Cardiac atrium fibroblast (primary cell): ENCODE data around the gene CLASRP. TPM values are rescaled to one million over a fixed set of nuclear protein-coding genes. Genes with fewer than 3 reads are reported as not detected.

ENCODE experiments used
- total RNA-seq: library from RNA; depleted of rRNA; stranded (reverse); fragments of >200 nt; gene quantifications from 2 replicates; pipeline ENCODE4 v1.2.3, GENCODE V29; 2015

CLASRP gene, protein sequence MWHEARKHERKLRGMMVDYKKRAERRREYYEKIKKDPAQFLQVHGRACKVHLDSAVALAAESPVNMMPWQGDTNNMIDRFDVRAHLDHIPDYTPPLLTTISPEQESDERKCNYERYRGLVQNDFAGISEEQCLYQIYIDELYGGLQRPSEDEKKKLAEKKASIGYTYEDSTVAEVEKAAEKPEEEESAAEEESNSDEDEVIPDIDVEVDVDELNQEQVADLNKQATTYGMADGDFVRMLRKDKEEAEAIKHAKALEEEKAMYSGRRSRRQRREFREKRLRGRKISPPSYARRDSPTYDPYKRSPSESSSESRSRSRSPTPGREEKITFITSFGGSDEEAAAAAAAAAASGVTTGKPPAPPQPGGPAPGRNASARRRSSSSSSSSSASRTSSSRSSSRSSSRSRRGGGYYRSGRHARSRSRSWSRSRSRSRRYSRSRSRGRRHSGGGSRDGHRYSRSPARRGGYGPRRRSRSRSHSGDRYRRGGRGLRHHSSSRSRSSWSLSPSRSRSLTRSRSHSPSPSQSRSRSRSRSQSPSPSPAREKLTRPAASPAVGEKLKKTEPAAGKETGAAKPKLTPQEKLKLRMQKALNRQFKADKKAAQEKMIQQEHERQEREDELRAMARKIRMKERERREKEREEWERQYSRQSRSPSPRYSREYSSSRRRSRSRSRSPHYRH
- total RNA-seq, result 48.0 and 49.4 TPM in 2 replicates

DNA sequence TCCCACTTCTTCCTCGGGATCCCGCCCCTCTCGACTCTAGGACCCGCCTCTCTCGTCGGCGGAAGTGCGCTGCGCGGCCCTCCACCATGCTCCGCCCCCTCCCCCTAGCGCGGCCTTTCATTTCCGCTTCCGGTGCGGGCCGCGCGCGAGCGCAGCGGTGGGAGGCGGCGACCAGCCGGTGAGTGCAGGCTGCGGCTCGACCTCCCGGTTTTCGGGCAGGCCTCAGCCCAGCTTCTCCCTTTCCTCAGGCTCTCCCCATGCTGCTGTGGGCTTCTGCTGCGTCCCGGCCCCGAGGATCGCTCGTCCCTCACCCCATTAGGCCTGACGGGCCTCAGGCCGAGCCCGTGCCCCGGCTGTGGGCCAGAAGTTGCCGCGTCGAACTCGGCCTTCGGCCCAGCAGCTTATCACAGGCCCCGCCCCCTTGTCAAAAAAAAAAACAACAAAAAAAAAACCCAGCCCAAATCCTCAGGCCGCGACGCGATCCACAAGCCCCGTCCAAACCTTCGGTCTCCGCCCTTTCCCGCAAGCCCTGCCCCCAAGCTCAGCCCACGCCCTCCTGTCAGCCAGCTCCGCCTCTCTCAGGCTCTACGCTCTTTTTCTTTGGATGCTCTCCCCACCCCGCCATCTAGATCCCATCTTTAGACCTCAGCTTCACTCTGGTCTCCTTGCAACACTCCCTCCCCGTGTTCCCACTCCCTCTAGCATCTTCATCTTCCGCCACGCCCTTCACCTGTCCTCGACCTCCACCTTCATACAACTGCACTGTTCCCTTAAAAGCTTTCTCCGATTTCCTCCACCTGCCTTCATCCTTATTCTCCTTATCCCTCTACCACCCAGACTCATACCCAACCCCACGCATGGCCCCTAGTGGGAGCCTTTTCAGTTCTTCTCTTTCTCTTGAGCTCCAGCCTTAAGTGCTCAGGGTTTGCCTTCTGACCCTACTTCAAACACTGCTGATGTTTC is at the start of gene CLASRP:
CLASRP (plus strand) TSS at position 115 of the 963 bp plus-strand sequence. CDS start 1,168 bp downstream, outside the sequence.

DNA sequence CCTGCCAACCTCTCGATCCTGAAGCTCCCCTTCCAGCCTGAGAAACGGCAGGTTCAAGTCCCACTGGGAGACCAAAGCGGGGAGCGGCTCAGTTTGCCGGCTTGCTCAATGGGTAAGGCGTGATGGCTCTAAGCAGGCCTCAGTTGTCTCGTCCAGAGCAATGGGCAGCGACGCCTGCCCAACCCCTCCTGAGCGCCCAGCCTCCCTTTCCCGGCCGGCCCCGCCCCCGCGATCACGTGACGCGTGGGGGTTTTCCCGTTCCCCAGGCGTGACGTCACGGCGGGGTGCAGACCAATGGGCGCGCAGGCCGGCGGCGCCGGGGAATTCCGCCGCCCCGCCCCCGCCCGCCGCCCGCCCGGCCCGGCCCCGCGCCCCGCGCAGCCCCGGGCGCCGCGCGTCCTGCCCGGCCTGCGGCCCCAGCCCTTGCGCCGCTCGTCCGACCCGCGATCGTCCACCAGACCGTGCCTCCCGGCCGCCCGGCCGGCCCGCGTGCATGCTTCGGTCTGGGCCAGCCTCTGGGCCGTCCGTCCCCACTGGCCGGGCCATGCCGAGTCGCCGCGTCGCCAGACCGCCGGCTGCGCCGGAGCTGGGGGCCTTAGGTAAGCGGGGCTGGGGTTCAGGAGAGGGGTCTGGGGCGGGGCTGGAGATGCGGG is 37.6 kb upstream of the CLASRP start, which contains the start of gene RELB:
RELB (plus strand) TSS at position 378 of the 653 bp plus-strand sequence; CDS start at position 494, 116 bp downstream.

DNA sequence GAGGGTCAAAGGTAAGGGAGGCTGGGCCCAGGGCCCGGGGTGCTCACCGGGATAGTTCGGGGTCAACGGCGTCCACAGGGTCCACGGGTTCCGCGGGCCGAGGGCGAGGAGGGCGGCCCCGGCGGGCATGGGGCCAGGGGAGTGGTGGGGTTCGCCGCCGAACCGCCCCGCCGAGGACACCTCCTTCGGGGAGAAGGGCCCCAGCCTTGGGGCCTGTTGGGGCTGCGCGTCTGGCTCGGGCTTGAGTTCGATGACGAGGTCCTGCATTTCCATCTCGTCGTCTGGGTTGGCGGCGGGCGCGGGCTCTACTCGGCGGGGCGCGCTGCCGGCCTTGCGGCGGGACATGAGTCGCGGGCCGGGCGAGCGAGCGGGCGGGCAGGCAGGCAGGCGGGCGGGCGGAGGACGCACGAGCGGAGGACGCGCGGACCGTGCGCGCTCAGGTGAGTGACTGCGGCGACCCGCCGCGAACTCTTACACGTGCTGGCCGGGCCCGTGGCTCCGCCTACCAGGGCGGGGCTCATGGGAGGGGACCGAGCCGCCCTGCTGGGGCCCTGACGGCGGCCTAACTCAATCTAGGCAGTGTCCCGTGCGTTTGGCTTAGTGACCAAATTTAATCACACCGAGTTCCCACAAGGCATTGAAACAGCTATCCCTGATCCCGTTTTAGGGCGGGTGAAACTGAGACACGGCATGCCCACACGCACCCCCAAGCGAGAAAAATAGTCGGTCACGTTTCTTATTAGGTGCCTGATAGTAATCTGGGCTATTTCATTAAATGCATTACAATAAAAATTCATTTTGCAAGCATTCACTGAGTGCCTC is 37.4 kb downstream of the CLASRP start, which contains the start of gene ZNF296:
ZNF296 (minus strand) TSS at position 450 of the 822 bp plus-strand sequence; CDS start at position 345, 105 bp downstream.

DNA sequence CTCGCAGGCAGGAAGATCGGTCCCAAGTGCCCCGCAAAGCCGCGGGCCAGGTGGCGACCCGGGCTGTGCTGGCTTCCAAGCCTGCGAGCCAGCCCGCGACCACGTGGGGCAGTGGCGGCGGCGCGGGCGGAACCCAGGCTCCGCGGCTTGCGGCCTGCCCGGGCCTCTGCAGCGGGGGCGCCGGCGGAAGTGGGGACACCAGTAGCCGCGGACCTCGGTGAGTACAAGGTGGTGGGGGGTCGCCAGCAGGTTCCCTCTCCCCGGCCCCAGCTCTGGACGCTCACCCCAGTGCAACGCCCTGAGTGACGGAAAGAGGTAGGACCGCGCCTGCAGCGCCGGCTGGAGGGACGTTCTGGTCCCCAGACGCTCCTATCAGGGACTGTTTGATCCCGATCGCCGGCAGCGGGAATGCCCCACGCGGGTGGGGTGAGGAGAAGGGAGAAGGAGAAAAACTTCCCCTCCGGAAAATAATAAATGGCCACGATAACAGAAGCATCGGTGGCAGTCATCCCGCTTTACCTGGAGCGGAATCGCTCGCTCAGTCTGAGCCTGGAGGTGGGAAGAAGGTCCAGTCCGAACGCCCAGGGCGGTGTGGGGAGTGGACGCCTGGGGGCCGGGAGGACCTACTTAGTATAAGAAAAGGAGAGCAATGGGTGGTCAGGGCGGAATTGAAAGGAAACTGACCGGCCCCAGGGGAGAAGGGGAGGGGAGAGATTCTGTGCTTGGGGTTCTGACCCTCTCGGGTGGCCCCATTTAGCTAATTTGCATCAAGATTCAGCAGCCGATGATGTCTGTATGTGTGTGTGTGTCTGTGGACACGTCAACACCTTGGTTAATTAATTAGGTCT is 40.4 kb downstream of the CLASRP start, which contains the start of gene GEMIN7:
GEMIN7 (plus strand) TSS at position 198 of the 848 bp plus-strand sequence. CDS start 10,855 bp downstream, outside the sequence.

DNA sequence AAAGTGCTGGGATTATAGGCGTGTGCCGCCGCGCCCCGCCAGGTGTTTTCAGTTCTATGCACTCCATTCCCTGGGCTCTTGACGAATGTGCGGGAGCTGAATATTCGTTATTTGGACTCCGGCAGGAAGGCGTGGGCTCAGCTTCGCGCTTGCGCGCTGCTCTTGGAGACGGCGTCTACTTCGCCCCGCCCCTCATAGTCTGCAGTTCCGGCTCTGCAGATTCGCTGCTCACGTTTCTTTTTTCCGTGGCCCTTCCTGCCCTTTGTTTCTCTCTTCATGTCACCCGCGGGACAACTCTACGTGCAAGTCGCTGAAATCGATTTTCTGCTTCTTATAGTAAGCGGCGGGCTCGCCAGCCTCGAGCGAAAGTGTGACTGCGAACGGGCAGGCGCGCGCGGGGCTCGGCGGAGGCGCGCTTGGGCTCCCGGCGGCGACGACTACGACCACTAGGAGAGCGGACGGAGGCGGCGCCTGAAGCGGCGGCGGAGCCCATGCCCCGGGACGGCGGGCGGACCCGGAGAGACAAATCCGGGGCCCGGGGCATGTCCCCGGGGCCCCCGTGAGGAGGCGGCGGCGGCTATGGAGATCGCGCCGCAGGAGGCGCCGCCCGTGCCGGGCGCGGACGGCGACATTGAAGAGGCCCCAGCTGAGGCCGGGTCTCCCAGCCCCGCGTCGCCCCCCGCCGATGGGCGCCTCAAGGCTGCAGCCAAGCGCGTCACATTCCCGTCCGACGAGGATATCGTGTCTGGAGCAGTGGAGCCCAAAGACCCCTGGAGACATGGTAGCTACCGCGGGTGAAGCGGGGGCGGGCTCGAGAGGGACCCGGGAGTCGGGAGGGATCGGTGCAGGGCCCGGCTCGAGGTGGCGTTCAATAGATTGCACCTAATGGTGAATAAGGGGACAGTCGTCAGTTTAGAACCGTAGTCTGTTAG is 54.2 kb downstream of the CLASRP start, which contains the start of gene PPP1R37:
PPP1R37 (plus strand) TSS at position 433 of the 932 bp plus-strand sequence; CDS start at position 580, 147 bp downstream.

Other genes with a start within 250 kb of the CLASRP start
- gene BCAM, start 229.9 kb upstream of the CLASRP start, total RNA-seq, result 12.0 and 19.5 TPM in 2 replicates
- 147 and 153 TPM in 2 replicates for gene NECTIN2, start 192.7 kb upstream of the CLASRP start, total RNA-seq
- gene TOMM40, start 147.8 kb upstream of the CLASRP start, total RNA-seq, result 57.8 and 68.2 TPM in 2 replicates
- 866 and 979 TPM in 2 replicates for gene APOE, start 133.2 kb upstream of the CLASRP start, total RNA-seq
- gene APOC1, start 124.4 kb upstream of the CLASRP start, total RNA-seq, result 14.9 and 38.3 TPM in 2 replicates
- gene APOC4, start 96.8 kb upstream of the CLASRP start, total RNA-seq, result not detected in 2 replicates
- not detected in 2 replicates for gene APOC2, start 93.0 kb upstream of the CLASRP start, total RNA-seq
- 69.3 and 81.6 TPM in 2 replicates for gene CLPTM1, start 83.7 kb upstream of the CLASRP start, total RNA-seq
- gene RELB, start 37.6 kb upstream of the CLASRP start, total RNA-seq, result 7.0 and 16.4 TPM in 2 replicates
- not detected in 2 replicates for gene ZNF296, start 37.4 kb downstream of the CLASRP start, total RNA-seq
- 37.7 and 40.5 TPM in 2 replicates for gene GEMIN7, start 40.2 kb downstream of the CLASRP start, total RNA-seq
- gene PPP1R37, start 54.1 kb downstream of the CLASRP start, total RNA-seq, result 22.4 and 23.3 TPM in 2 replicates
- gene NKPD1, start 121.9 kb downstream of the CLASRP start, total RNA-seq, result not detected in 2 replicates
- gene TRAPPC6A, start 139.2 kb downstream of the CLASRP start, total RNA-seq, result 13.0 and 17.2 TPM in 2 replicates
- gene BLOC1S3, start 139.7 kb downstream of the CLASRP start, total RNA-seq, result 4.5 and 9.2 TPM in 2 replicates
- gene EXOC3L2, start 206.4 kb downstream of the CLASRP start, total RNA-seq, result 0.18 and 1.1 TPM in 2 replicates
- 12.3 and 15.7 TPM in 2 replicates for gene MARK4, start 212.2 kb downstream of the CLASRP start, total RNA-seq